HEK293 (cell line): ENCODE data around the gene DDX54.
A peak's percentile ranks its signal among the peaks of the same experiment; 100 is the strongest.
"Not testable (repeated sequence)": the region's sequence is repeated elsewhere in the genome, so short reads cannot be mapped to it uniquely, and the experiment has no call there.

Experiments used
- CTCF ChIA-PET: fragments of 350-600 bp; formaldehyde crosslinking; extraction: SDS; loops from one replicate; lab custom pipeline; 2021; ENCODE audit warnings: antibody characterized with exemption; lab: Yijun Ruan, JAX
- POLR2A ChIA-PET: fragments of 300-600 bp; formaldehyde crosslinking; extraction: SDS; loops from one replicate; lab custom pipeline; 2020; ENCODE audit warnings: antibody characterized with exemption, inconsistent platforms; lab: Yijun Ruan, JAX
- H3K27ac ChIP-seq: fragments of 200-500 bp; sonication (Bioruptor generic); 2 replicates; pipeline ENCODE4 v1.5.1; 2014; ENCODE audit warnings: low read depth, low read length, control low read depth, inconsistent platforms; ENCODE audit errors: extremely low read depth
- H3K36me3 ChIP-seq, 2 experiments: fragments of 200-500 bp in 1 of 2; sonication (Bioruptor generic) in 1 of 2; 1 replicate in 1 of 2; 2 replicates in 1 of 2; pipeline ENCODE4 v1.5.1; 2014 to 2017; ENCODE audit warnings: inconsistent platforms in 2 of 2, low read length in 2 of 2; ENCODE audit not compliant: control insufficient read depth in 2 of 2, insufficient read depth in 1 of 2
- H3K4me1 ChIP-seq: fragments of 200-500 bp; sonication (Bioruptor generic); 2 replicates; pipeline ENCODE4 v1.5.1; 2014; ENCODE audit warnings: mild to moderate bottlenecking, low read length, inconsistent platforms; ENCODE audit not compliant: control insufficient read depth, insufficient read depth
- H3K4me3 ChIP-seq: 2 replicates; pipeline ENCODE4 v1.5.1; 2011; ENCODE audit warnings: low read depth, mild to moderate bottlenecking, control low read depth, low read length, moderate library complexity
- H3K9me3 ChIP-seq: fragments of 200-500 bp; sonication (Bioruptor generic); 2 replicates; pipeline ENCODE4 v1.5.1; 2014; ENCODE audit warnings: low read depth, low read length, inconsistent platforms; ENCODE audit not compliant: control insufficient read depth, insufficient read depth
- BCL11A ChIP-seq: fragments of 450-650 bp; formaldehyde crosslinking; IDR thresholded peaks from 2 replicates; pipeline ENCODE4 v1.5.1; 2016; ENCODE audit warnings: low read depth, missing biosample characterization, missing genetic modification characterization
- PRDM2 ChIP-seq: fragments of 450-650 bp; formaldehyde crosslinking; IDR thresholded peaks from 2 replicates; pipeline ENCODE4 v1.5.1; 2016; ENCODE audit warnings: missing biosample characterization, missing genetic modification characterization, borderline replicate concordance
- ZBTB20 ChIP-seq: fragments of 450-650 bp; formaldehyde crosslinking; IDR thresholded peaks from 2 replicates; pipeline ENCODE4 v1.5.1; 2016; ENCODE audit warnings: missing biosample characterization, missing genetic modification characterization
- ZBTB6 ChIP-seq: fragments of 450-650 bp; formaldehyde crosslinking; IDR thresholded peaks from 2 replicates; pipeline ENCODE4 v1.5.1; 2017; ENCODE audit warnings: missing biosample characterization, missing genetic modification characterization
- ZNF121 ChIP-seq: fragments of 450-650 bp; formaldehyde crosslinking; IDR thresholded peaks from 2 replicates; pipeline ENCODE4 v1.5.1; 2016; ENCODE audit warnings: missing biosample characterization, missing genetic modification characterization
- ZNF133 ChIP-seq: fragments of 450-650 bp; formaldehyde crosslinking; IDR thresholded peaks from 2 replicates; pipeline ENCODE4 v1.5.1; 2016; ENCODE audit warnings: missing biosample characterization, missing genetic modification characterization
- ZNF24 ChIP-seq: fragments of 450-650 bp; formaldehyde crosslinking; IDR thresholded peaks from 2 replicates; pipeline ENCODE4 v1.5.1; 2016; ENCODE audit warnings: missing biosample characterization, missing genetic modification characterization
- ZNF473 ChIP-seq: fragments of 450-650 bp; formaldehyde crosslinking; IDR thresholded peaks from 2 replicates; pipeline ENCODE4 v1.5.1; 2017; ENCODE audit warnings: missing biosample characterization, missing genetic modification characterization
- ZNF621 ChIP-seq: fragments of 450-650 bp; formaldehyde crosslinking; IDR thresholded peaks from 2 replicates; pipeline ENCODE4 v1.5.1; 2017; ENCODE audit warnings: missing biosample characterization, missing genetic modification characterization
- ZNF776 ChIP-seq: fragments of 450-650 bp; formaldehyde crosslinking; IDR thresholded peaks from 2 replicates; pipeline ENCODE4 v1.5.0; 2017; ENCODE audit warnings: missing biosample characterization, missing genetic modification characterization, borderline replicate concordance
- ZNF785 ChIP-seq: fragments of 450-650 bp; formaldehyde crosslinking; IDR thresholded peaks from 2 replicates; pipeline ENCODE4 v1.5.1; 2016; ENCODE audit warnings: missing biosample characterization, missing genetic modification characterization
- ZNF830 ChIP-seq: fragments of 450-650 bp; IDR thresholded peaks from 2 replicates; pipeline ENCODE4 v1.5.0; 2018; ENCODE audit warnings: missing biosample characterization, missing genetic modification characterization, low read depth, mild to moderate bottlenecking, moderate library complexity

The DDX54 gene

GRCh38 chr12:113141716-113142115 lies 43.6 kb downstream of the DDX54 start:
- not testable (repeated sequence) for H3K4me1 ChIP-seq

GRCh38 chr12:113140706-113141105 lies 44.6 kb downstream of the DDX54 start:
- POLR2A ChIA-PET: no interaction called here
- no peaks in the 10 kb centered on the region for H3K36me3 ChIP-seq
- CTCF ChIA-PET: interaction anchor here (0.7 to 1.4 kb wide), 2 partner anchors 9 to 92 kb away, joined by 3 read pairs; no protein-coding TSS in a partner anchor
- no peaks in the 10 kb centered on the region for H3K9me3 ChIP-seq
- no peak overlapping the region for H3K27ac ChIP-seq
- peaks cover 4% of the 10 kb centered on the region; the same call in 1 of the 2 replicates for H3K4me1 ChIP-seq
- TF ChIP-seq ZNF473 (tag by site-specific recombination) (no peak), ZNF785 (tag by site-specific recombination) (no peak), ZNF776 (no peak), PRDM2 (no peak), ZBTB20 (tag by site-specific recombination) (no peak), ZBTB6 (tag by site-specific recombination) (no peak)
- no peak overlapping the region for H3K4me3 ChIP-seq

More at GRCh38 chr12:113141716-113142115, 43.6 kb downstream of the DDX54 start:
- H3K36me3 ChIP-seq, H3K27ac ChIP-seq, H3K9me3 ChIP-seq, H3K4me3 ChIP-seq: not testable (repeated sequence)
- CTCF ChIA-PET: interaction anchor here (1.2 to 1.4 kb wide), 2 partner anchors 10 to 11 kb away, joined by 3 to 4 read pairs; no protein-coding TSS in a partner anchor
- peak; percentile 95 for TF ChIP-seq ZNF121
- POLR2A ChIA-PET: interaction anchor here (0.7 kb wide), 1 partner anchor 14 kb away, joined by 4 read pairs; no protein-coding TSS in a partner anchor

GRCh38 chr12:113138826-113139225 lies 46.5 kb downstream of the DDX54 start:
- POLR2A ChIA-PET: no interaction called here
- CTCF ChIA-PET: interaction anchor here (0.6 to 2.0 kb wide), 4 partner anchors 15 to 145 kb away, joined by 3 to 8 read pairs (median 6); no protein-coding TSS in a partner anchor
- peaks cover 6% of the 10 kb centered on the region; the same call in 1 of the 2 replicates for H3K4me1 ChIP-seq

More at GRCh38 chr12:113138826-113139225, 46.5 kb downstream of the DDX54 start:
- Histone ChIP-seq H3K4me3 (no peak overlapping the region), H3K36me3 (no peaks in the 10 kb centered on the region), H3K27ac (no peak overlapping the region), H3K9me3 (no peaks in the 10 kb centered on the region)
- TF ChIP-seq ZNF621 (no peak), ZNF24 (tag by site-specific recombination) (no peak), BCL11A (tag by site-specific recombination) (no peak), ZNF830 (tag by site-specific recombination) (no peak), ZNF133 (no peak)
